ENCODE measurements around the gene RASGRP3.
"Not testable (repeated sequence)": the region's sequence is repeated elsewhere in the genome, so short reads cannot be mapped to it uniquely, and the experiment has no call there.

The RASGRP3 gene

DNA sequence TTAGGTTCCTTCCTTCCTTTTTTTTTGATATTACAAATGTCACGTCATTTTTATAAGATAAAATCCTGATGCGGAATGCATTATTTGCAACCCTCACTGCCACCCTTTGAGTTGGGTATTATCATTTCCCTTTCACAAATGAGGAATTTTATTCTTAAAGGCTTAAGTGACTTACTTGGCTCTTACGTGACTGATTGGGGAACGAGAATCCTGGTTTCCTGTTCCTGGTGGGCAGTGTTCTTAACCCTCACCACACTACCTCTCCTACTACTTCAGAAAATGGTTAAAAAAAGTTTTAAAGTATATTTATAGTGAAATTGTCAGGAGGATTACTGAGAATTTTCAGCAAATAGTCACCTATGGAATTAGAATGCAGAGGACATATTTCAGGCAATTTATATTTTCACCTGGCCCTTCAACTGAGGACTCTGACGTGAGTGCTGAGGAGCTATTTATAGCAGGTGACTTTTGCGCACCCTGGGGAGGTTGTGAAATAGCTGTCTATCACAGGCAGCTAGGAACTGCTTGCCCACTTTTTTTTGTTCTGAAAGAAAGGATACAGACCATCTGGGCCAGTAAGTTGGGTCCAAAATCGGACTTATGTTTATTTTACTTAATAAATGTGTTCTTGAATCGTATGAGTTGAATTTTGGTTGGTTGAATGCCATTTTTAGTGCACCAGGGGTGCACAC, 18.7 kb upstream of the RASGRP3 start:
- no peak for DNase-seq

DNA sequence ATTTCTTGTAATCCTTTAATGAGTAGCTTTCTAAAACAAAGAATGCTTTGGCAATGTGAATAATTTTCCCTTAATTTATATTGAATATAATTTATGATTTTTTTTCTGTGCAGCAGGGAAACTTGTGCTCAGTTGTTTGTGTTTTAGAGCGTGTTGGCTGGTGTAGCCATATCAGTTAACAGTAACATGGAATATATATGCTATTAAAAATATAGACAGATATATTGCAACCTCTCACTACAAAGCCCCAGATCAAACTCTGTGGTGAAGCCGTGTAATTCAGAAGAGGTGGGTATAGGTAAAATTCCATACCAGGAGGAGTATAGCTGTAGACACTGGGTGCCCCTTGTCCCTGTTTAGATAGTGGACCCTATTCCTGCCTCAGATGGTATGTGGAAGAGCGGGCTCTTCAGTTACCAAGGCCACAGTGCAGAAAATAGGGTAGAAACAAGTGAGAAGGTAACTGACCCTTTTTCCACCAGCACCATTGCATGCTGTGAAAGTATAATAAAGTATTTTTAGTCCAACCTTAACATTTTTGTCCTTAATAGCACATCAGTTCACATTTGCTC, 18.1 kb upstream of the RASGRP3 start:
- no peak for DNase-seq

- DNase-seq, result no peak
Measured at GRCh38 chr2:33459745-33460144, 16.7 kb upstream of the RASGRP3 start.

- not testable (repeated sequence) for DNase-seq
Measured at GRCh38 chr2:33462512-33462911, 13.9 kb upstream of the RASGRP3 start.

DNA sequence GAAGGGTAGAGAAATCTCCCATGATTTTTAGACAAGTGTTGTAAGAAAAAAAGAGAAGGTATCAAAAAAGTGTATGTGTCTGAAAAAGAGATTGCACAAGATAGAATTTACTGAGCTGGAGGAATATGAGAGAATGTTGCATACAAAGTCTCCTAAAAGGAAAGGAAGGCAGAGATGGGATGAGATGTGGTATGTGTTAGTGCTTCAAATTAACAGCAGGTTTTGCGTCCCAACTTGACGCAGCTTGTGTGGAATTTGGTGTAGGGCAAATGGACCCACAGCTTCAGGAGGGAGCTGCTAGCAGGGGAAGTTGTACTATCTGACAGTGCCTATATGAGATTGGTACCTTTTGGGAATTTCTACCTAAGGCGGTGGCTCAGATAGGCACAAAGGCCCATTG, 9.0 kb upstream of the RASGRP3 start:
- no peak for DNase-seq

GRCh38 chr2:33469238-33469637, 7.2 kb upstream of the RASGRP3 start:
- DNase-seq, result no peak

- peak; percentile 57 for DNase-seq
Measured at GRCh38 chr2:33475224-33476130, 972 bp upstream of the RASGRP3 start.

DNA sequence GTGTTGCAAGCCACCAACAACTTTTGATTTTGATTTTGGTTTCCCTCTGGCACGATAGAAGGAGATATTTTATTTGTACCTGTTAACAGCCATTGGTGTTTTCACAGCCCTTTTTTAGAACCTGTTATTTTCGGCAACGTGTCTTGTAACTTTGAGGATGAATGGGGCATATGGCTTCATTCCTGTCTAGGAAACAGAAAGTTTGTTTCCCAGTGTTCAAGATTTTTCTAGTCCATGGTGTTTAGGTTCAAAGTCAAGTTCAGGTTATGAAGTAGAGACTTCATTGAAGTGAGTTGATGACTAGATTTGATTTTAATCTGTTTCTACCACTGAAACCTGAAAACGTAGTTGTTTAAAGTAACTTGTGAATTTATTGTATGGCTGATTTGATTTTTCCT, 343 bp downstream of the RASGRP3 start:
- no peak for DNase-seq

DNA sequence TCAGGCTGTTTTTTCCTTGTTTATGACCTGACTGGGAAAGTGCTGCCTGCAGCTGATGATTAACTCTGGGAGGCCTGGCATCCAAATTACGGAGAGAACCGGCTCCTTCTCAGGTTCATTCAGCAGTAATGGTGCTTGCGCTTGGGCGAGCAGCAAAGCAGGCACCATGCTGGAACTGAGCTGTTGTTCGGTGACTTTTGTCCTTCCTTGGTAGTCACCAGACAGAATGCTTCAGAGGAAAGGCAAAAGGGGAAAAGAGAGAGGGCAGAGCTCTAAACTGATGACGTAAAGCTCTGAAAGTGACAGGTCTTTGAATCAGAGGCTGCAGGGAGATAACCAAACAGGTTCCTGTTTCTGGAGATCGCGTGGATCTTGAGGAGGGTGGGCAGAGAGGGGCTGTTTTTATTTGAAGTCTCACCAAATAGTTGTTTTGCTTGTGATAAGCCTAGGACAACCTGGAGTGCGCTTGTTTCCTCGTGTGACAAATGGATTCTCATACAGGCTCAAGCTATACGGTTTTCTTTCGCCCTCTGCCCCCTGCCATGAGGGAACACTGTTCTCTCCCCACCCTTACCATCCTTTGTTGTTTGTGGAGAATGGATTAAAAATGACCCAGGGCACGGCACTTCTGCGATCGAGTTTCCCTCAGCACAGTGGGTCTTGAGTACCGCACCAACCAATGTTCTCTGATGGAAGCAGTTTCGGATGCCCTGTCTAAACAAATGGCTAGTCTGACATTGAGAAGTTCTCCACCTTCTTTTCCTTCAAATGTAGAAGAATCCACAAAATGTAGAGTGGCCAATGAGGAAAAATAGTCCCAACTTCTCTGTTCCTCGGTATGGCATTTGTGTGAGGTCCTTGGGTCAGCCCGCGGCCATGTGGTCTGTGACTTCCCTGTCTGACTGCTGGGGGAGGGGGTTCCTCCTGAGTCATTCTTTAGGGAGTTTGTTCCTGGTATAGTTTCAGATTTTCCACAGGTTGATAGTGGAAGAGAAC, 1.3 kb downstream of the RASGRP3 start:
- no peak for DNase-seq

- DNase-seq, result no peak
Measured at GRCh38 chr2:33478968-33479731, 2.7 kb downstream of the RASGRP3 start.

GRCh38 chr2:33482518-33482917, 6.1 kb downstream of the RASGRP3 start:
- DNase-seq, result no peak

- no peak for DNase-seq
Measured at GRCh38 chr2:33484042-33484621, 7.7 kb downstream of the RASGRP3 start.

DNA sequence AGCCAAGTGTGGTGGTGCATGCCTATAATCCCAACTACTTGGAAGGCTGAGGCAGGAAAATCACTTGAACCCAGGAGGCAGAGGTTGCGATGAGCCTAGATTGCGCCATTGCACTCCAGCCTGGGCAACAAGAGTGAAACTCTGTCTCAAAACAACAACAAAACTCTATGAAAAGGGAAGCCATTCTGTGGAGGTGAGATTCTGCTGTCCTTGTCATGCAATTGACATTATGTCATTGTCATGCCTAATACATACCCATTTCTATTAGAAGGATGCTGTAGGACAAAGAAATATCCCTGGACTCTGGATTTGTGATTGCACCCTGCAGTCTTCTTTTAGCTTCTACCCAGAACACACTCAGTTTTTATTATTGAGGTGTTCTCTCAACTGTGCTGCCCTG, 8.6 kb downstream of the RASGRP3 start:
- no peak for DNase-seq

DNA sequence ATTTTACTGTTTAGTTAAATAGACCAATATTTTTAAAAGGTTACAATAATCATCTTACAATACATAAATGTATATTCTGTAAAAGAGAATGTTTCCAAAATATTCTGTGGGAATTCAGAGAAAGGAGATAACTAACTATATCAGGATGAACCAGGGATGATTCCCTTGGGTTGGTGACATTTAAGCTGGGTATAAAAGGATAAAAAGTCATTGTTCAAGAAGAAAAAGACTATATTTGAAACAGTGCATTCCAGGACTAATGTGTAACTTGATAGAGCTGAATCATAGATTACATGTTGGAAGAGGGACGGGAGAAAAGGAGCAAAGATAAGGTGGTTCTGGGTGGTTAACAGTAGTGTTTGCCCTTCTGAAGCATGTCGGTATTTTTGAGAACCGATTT, 10.1 kb downstream of the RASGRP3 start:
- DNase-seq, result no peak

DNA sequence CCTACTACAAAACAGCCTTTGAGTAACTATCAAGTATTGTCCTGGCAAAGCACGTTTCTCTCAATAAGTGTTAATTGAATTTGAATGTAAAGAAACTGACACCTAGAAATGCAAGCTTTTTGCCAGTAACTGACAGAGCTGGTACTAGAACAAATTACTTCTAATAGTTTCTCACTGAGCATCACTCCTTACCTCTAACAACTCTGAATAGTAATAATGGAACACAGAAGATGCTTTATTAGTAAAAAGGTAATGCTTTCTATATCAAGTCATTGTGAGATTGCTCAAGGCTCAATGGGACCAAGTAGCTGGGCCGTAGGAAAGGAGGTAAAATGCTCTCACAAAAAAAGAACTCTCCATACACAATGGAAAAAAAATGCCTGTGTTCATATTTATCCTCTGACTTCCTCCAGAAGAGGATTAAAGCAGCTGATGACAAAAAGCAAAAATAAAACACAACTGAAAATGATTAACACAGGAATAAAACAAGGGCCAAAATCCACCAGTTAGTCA, 11.8 kb downstream of the RASGRP3 start:
- DNase-seq, result no peak

GRCh38 chr2:33488715-33489540, 12.5 kb downstream of the RASGRP3 start:
- DNase-seq, result no peak

- DNase-seq, result no peak
Measured at GRCh38 chr2:33489835-33490431, 13.5 kb downstream of the RASGRP3 start.

GRCh38 chr2:33491441-33492084, 15.1 kb downstream of the RASGRP3 start:
- DNase-seq, result no peak

GRCh38 chr2:33492399-33493134, 16.1 kb downstream of the RASGRP3 start:
- DNase-seq, result no peak
